ENCODE measurements around the gene CCDC97. TPM values are rescaled to one million over a fixed set of nuclear protein-coding genes. Genes with fewer than 3 reads are reported as not detected.

Gene CCDC97
- total RNA-seq, 6 donors from 2014 or later, result 22.0 to 36.7 (median 27.0) TPM

- H3K27me3 ChIP-seq, result no peaks in the 10 kb centered on the region
- H3K9me3 ChIP-seq, result no peaks in the 10 kb centered on the region
- H3K27ac ChIP-seq, result peak overlapping the region; percentile 79 to 90 (median 85)
- WGBS, 2 donors, result 8 to 18% methylated on average over 16 to 21 of the region's 23 CpGs
- DNase-seq, result peak; percentile 67 to 89
- TF ChIP-seq POLR2AphosphoS5 (IDR thresholded peaks at IDR 0.05) (peak in 1 of 2 donors; percentile 39), CTCF (IDR thresholded peaks at IDR 0.05) (no peak), POLR2A (IDR thresholded peaks at IDR 0.05) (no peak), EP300 (IDR thresholded peaks at IDR 0.05) (peak in 1 of 4 donors; percentile 47)
- H3K4me1 ChIP-seq, result peaks cover 75 to 86% (median 82%) of the 10 kb centered on the region in 4 donors
- ATAC-seq (ENCODE audit: low FRiP score in 2 of 2), result peak; percentile 2 to 6
- peak overlapping the region in 3 of 4 donors; percentile 16 to 49 (median 32) for H3K4me3 ChIP-seq
- peaks cover 1 to 24% (median 21%) of the 10 kb centered on the region in 4 donors for H3K36me3 ChIP-seq
Observed at GRCh38 chr19:41324921-41325639, 15.1 kb downstream of the CCDC97 start.

DNA sequence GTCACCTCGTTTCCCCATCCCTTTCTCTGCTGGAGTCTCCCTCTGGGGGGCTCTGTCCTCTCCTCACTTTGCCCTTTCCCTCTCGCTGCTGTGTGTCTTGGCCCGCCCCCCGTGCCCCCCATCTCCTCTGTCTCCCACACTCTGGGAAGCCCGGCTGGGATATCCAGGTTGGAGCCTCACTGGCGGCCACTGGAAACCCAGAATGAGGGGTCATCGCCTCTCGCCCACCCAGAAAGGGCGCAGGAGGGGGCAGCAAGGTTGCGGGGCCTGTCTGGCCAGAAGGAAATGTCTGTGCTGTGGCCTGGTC, 15.6 kb downstream of the CCDC97 start:
- H3K27ac ChIP-seq, result peak overlapping the region; percentile 79 to 90 (median 85)
- peaks cover 75 to 91% (median 82%) of the 10 kb centered on the region in 4 donors for H3K4me1 ChIP-seq
- WGBS, 2 donors, result 9 to 12% methylated on average over 5 to 9 of the region's 10 CpGs

GRCh38 chr19:41325947-41326706, 16.2 kb downstream of the CCDC97 start:
- DNase-seq (peak in 1 of 2 donors; percentile 79), ATAC-seq (ENCODE audit: low FRiP score in 2 of 2) (no peak)
- H3K36me3 ChIP-seq, result peaks cover 0 to 23% (median 16%) of the 10 kb centered on the region in 4 donors
- H3K9me3 ChIP-seq, result no peaks in the 10 kb centered on the region
- TF ChIP-seq EP300 (IDR thresholded peaks at IDR 0.05), result no peak
- peak in 1 of 4 donors; percentile 21 for TF ChIP-seq POLR2A (IDR thresholded peaks at IDR 0.05)
- peak in 1 of 2 donors; percentile 21 for TF ChIP-seq POLR2AphosphoS5 (IDR thresholded peaks at IDR 0.05)
- no peak for TF ChIP-seq CTCF (IDR thresholded peaks at IDR 0.05)
- H3K27me3 ChIP-seq, result no peaks in the 10 kb centered on the region
- peaks cover 77 to 94% (median 84%) of the 10 kb centered on the region in 4 donors for H3K4me1 ChIP-seq
- 31 to 32% methylated on average over 11 to 22 of the region's 30 CpGs for WGBS, 2 donors
- peak overlapping the region in 3 of 4 donors; percentile 16 to 49 (median 32) for H3K4me3 ChIP-seq
- peak overlapping the region; percentile 79 to 90 (median 85) for H3K27ac ChIP-seq

More for the DNA sequence above, 15.6 kb downstream of the CCDC97 start:
- ATAC-seq (ENCODE audit: low FRiP score in 2 of 2) (no peak), DNase-seq (no peak)
- Histone ChIP-seq H3K4me3 (peak overlapping the region in 3 of 4 donors; percentile 16 to 49 (median 32)), H3K27me3 (no peaks in the 10 kb centered on the region), H3K36me3 (peaks cover 0 to 23% (median 18%) of the 10 kb centered on the region in 4 donors), H3K9me3 (no peaks in the 10 kb centered on the region)
- TF ChIP-seq EP300 (IDR thresholded peaks at IDR 0.05) (no peak), CTCF (IDR thresholded peaks at IDR 0.05) (no peak), POLR2A (IDR thresholded peaks at IDR 0.05) (no peak), POLR2AphosphoS5 (IDR thresholded peaks at IDR 0.05) (no peak)

- ATAC-seq (ENCODE audit: low FRiP score in 2 of 2), result no peak
- TF ChIP-seq CTCF (IDR thresholded peaks at IDR 0.05) (no peak), EP300 (IDR thresholded peaks at IDR 0.05) (no peak), POLR2A (IDR thresholded peaks at IDR 0.05) (no peak)
- H3K4me3 ChIP-seq, result peak overlapping the region in 3 of 4 donors; percentile 36 to 49 (median 44)
Observed at GRCh38 chr19:41327076-41327575, 17.2 kb downstream of the CCDC97 start.

More at GRCh38 chr19:41327076-41327575, 17.2 kb downstream of the CCDC97 start:
- Histone ChIP-seq H3K4me1 (peaks cover 67 to 88% (median 75%) of the 10 kb centered on the region in 4 donors), H3K9me3 (no peaks in the 10 kb centered on the region), H3K27me3 (no peaks in the 10 kb centered on the region), H3K36me3 (peaks cover 1 to 28% (median 22%) of the 10 kb centered on the region in 4 donors), H3K27ac (peak overlapping the region; percentile 84 to 91 (median 88))
- WGBS, 2 donors, result 28 to 37% methylated on average over 9 to 13 of the region's 13 CpGs
- DNase-seq, result no peak

Measured in upper lobe of left lung (tissue), 6 donors.